GM19043 (cell line): ENCODE results near the gene C10orf143.

Source experiments
- ATAC-seq: cut with Tn5 transposase; IDR thresholded peaks from one replicate; pipeline ENCODE4 v1.9.1; 2021; ENCODE audit warnings: low read depth; ENCODE audit not compliant: unreplicated experiment

Gene C10orf143

DNA sequence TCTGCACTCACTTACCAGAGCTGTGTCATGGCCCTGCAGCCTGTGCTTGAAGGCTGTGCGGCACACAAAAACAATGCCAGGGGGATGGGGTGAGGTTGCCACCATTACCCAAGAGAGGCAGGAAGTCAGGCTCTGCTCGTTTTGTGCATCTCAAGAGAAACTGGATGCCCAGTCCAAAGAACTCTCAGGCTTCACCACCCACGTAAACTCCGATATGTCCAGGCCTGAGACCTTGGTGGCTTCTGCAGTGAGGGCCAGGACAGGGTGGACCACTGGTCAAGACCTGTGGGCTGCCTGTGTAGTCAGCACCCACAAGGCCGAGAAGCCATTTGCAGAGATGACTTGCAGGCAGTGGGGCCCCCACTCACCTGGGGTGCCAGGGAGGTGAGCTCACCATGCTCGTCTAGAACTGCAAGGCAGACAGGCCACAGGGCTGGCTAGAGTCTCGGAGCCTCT is 91.9 kb downstream of the C10orf143 start:
- no peak for ATAC-seq

DNA sequence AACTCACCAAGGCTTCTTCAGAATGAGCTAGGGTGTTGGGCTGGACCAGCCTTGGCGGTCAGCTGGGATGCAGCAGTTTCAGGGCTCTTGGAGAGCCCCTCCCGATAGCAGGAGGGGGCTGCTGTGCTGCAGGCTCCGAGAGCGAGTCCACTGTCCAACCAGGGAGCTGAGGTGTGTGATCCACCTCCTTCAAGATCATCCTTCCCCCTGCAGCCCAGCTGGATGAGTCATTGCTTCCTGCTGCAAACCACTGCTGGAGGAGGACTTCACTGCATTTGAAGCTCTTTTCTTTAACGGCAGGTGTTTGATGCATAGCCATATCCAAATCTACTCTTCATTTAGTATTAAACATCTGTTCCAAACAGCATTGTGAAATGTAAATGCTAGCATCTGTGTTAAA is 92.4 kb downstream of the C10orf143 start:
- no peak for ATAC-seq

GRCh38 chr10:130017631-130018022 is 93.0 kb downstream of the C10orf143 start:
- no peak for ATAC-seq

DNA sequence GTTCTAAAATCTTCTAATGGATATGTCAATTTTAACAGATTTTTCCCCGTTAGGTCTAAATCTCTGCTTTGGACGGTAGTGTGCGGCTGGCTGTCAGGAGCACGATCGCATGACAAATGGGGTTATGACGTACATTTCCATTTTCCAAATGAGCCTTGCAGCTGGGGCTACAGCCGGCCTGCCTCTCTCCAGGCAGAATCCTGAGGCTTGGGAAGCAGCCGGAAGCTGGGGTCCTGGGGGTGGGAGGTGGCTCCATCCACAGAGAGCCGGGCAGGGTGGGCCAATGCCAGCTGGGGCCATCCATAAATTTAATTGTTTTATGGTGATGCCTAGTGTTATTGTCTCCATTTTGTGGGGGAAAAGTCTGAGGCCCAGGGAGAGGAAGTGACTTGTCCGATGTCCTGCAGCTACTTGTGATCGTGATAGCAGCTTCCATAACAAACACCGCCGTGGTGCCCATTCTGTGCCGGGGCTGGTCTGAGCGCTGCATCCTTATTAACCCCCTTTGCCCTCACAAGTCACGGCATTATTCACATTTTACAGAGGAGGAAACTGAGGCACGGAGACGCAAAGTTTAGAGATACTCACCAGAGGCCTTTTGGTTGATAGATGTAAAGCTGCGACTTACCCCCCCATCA is 93.5 kb downstream of the C10orf143 start:
- no peak for ATAC-seq

DNA sequence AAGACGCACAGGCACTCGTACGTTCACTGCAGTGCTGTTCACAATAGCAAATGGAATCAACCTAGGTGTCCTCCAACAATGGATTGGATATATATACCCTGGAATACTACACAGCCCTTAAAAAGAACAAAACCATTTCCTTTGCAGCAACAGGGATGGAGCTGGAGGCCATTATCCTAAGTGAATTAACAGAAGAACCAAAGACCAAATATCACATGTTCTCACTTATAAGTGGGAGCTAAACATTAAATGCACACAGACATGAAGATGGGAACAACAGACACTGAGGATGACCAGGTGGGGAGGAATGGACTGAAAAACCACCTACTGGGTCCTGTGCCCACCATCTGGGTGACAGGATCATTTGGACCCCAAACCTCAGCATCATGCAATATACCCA is 94.5 kb downstream of the C10orf143 start:
- ATAC-seq: no peak

GRCh38 chr10:130015075-130015695 is 95.4 kb downstream of the C10orf143 start:
- ATAC-seq: no peak

GRCh38 chr10:130014263-130015074 is 96.2 kb downstream of the C10orf143 start:
- no peak for ATAC-seq
